Upper lobe of left lung (tissue), 4 donors: ENCODE results near the gene PDCD11.

ENCODE experiments used
- EP300 ChIP-seq, 4 donors: sonication (generic); formaldehyde crosslinking; IDR thresholded peaks; one replicate each; pipeline ENCODE4 v1.5.1; 2017; ENCODE audit warnings: antibody characterized with exemption in 4 of 4, control low read depth in 2 of 4
- POLR2A ChIP-seq, 4 donors: fragments of 450-650 bp; IDR thresholded peaks; one replicate each; pipeline ENCODE4 v1.5.1; 2016 to 2017; ENCODE audit warnings: antibody characterized with exemption in 4 of 4, mild to moderate bottlenecking in 2 of 4
- POLR2AphosphoS5 ChIP-seq, 2 donors: sonication (generic); formaldehyde crosslinking; IDR thresholded peaks; one replicate each; pipeline ENCODE4 v1.5.1; 2017; ENCODE audit warnings: antibody characterized with exemption in 2 of 2
- TF ChIP-seq, protein P1 (sequence below), 6 experiments: fragments of 450-650 bp in 4 of 6; fragments of 200-600 bp in 2 of 6; sonication (generic) in 2 of 6; IDR thresholded peaks; one replicate each; pipeline ENCODE4 v1.5.1; 2016 to 2019; ENCODE audit warnings: antibody characterized with exemption in 6 of 6

DNA sequence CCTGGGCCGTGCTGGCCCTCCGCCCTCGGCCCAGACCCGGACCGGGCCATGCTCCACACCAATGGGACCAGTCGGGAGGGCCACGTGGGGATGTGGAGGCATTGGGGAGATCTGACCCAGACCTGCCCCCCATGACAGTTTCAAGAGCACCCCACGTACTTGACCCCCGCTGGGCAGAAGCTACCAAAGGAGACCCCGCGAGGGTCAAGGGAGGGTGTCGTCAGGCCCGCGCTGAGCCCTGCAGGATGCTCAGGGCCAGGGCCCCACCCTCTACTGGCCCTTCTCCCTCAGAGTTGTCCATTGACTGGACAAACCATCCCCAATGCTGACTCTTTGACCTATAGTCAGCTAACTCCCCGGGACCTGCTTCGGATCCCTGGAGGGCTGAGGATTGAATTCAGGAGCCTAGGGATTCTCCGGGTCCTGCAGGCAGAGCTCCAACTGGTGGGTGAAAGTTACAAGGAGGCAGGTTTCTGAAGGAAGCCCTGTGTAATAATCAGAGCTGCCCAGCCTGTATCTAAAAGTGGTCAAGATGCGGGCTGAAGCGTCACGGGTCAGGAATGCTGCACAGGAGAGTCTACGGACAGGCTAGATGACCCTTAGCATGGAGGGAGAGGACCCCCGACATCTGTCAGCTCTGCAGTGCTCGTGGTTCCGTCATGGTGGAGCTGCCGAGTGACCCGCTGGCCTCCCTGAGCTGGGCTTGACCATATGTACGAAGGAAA, 56.2 kb downstream of the PDCD11 start:
- TF ChIP-seq POLR2A (IDR thresholded peaks at IDR 0.05) (no peak), POLR2AphosphoS5 (IDR thresholded peaks at IDR 0.05) (no peak), EP300 (IDR thresholded peaks at IDR 0.05) (no peak)
- TF ChIP-seq, protein P1, sequence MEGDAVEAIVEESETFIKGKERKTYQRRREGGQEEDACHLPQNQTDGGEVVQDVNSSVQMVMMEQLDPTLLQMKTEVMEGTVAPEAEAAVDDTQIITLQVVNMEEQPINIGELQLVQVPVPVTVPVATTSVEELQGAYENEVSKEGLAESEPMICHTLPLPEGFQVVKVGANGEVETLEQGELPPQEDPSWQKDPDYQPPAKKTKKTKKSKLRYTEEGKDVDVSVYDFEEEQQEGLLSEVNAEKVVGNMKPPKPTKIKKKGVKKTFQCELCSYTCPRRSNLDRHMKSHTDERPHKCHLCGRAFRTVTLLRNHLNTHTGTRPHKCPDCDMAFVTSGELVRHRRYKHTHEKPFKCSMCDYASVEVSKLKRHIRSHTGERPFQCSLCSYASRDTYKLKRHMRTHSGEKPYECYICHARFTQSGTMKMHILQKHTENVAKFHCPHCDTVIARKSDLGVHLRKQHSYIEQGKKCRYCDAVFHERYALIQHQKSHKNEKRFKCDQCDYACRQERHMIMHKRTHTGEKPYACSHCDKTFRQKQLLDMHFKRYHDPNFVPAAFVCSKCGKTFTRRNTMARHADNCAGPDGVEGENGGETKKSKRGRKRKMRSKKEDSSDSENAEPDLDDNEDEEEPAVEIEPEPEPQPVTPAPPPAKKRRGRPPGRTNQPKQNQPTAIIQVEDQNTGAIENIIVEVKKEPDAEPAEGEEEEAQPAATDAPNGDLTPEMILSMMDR (IDR thresholded peaks at IDR 0.05), result no peak
